K562 (cell line): Measurements from ENCODE around the gene METTL18. TPM values are rescaled to one million over a fixed set of nuclear protein-coding genes. Genes with fewer than 3 reads are reported as not detected.

ENCODE experiments used
- ATAC-seq: fragments of 200-7000 bp; cut with Tn5 transposase; 3 replicates; pipeline ENCODE4 v1.9.1; 2020; ENCODE audit warnings: moderate library complexity
- BruUV-seq: library from RNA; stranded (reverse); fragments of 400-500 nt; replicated peaks from 2 replicates; lab custom pipeline; 2021; lab: Mats Ljungman, UMichigan
- CTCF ChIA-PET: fragments of 300-600 bp; formaldehyde crosslinking; extraction: SDS; loops from one replicate; lab custom pipeline; 2021; ENCODE audit warnings: low intra/inter-chr PET ratio; lab: Yijun Ruan, JAX
- POLR2A ChIA-PET: fragments of 300-600, 350-650 bp; sonication (Branson Sonifier 250); formaldehyde crosslinking; extraction: SDS; loops from one replicate; lab custom pipeline; 2021; ENCODE audit warnings: antibody characterized with exemption, inconsistent platforms; lab: Yijun Ruan, JAX
- DNase-seq, 4 experiments: peaks; one replicate each; pipeline versions ENCODE4 v3.0.0 to v3.0.0-alpha.2; 2011 to 2018; ENCODE audit warnings: low spot score in 3 of 4, mixed read lengths in 3 of 4; ENCODE audit errors: extremely low read depth in 1 of 4
- FAIRE-seq: peaks from 2 replicates; lab custom pipeline; 2011; peaks lifted over from hg19 to GRCh38; lab: Jason Lieb, UNC
- H2AFZ ChIP-seq: 2 replicates; pipeline ENCODE4 v1.6.0; 2011; ENCODE audit warnings: low read depth, low read length, control low read depth, inconsistent platforms
- H3K27ac ChIP-seq: fragments of 200-600 bp; 3 replicates; pipeline ENCODE4 v1.8.0; 2011; ENCODE audit warnings: low read depth, mild to moderate bottlenecking, control low read depth, inconsistent platforms, low read length, moderate library complexity, mixed read lengths; ENCODE audit errors: extremely low read depth
- H3K27me3 ChIP-seq, 2 experiments: fragments of 300-600 bp in 1 of 2; 2 replicates in 1 of 2; 3 replicates in 1 of 2; pipeline versions ENCODE4 v1.6.0 to v1.8.0; 2011; ENCODE audit warnings: inconsistent platforms in 2 of 2, low read length in 2 of 2, mild to moderate bottlenecking in 1 of 2, mixed read lengths in 1 of 2, moderate library complexity in 1 of 2; ENCODE audit not compliant: control insufficient read depth in 2 of 2, insufficient read depth in 2 of 2
- H3K36me3 ChIP-seq: fragments of 300-600 bp; 3 replicates; pipeline ENCODE4 v1.8.0; 2011; ENCODE audit warnings: mild to moderate bottlenecking, low read length, inconsistent platforms; ENCODE audit not compliant: control insufficient read depth, insufficient read depth
- H3K4me1 ChIP-seq, 2 experiments: fragments of 200-600 bp in 1 of 2; replicated peaks in 1 of 2; 2 replicates in 1 of 2; 3 replicates in 1 of 2; pipeline versions ENCODE4 v1.5.1 to v1.8.0; 2011; ENCODE audit warnings: inconsistent platforms in 2 of 2, low read length in 2 of 2, mild to moderate bottlenecking in 1 of 2, mixed read lengths in 1 of 2, moderate library complexity in 1 of 2; ENCODE audit not compliant: control insufficient read depth in 2 of 2, insufficient read depth in 2 of 2
- H3K4me2 ChIP-seq: 2 replicates; pipeline ENCODE4 v1.6.1; 2011; ENCODE audit warnings: low read length, control low read depth, inconsistent platforms, mixed read lengths; ENCODE audit not compliant: insufficient read depth
- H3K4me3 ChIP-seq: fragments of 200-600 bp; sonication (generic), shearing (Covaris generic); 2 replicates; pipeline ENCODE4 v1.5.1; 2016; ENCODE audit warnings: control low read depth, inconsistent platforms
- H3K79me2 ChIP-seq: fragments of 200-600 bp; 3 replicates; pipeline ENCODE4 v1.8.0; 2011; ENCODE audit warnings: low read length, inconsistent platforms; ENCODE audit not compliant: control insufficient read depth, insufficient read depth
- H3K9ac ChIP-seq, 2 experiments: 2 replicates each; pipeline versions ENCODE4 v1.6.0 to v1.6.1; 2011; ENCODE audit warnings: low read depth in 2 of 2, low read length in 2 of 2, control low read depth in 1 of 2, inconsistent platforms in 1 of 2, mild to moderate bottlenecking in 1 of 2, mixed read lengths in 1 of 2; ENCODE audit not compliant: insufficient read depth in 1 of 2
- H3K9me1 ChIP-seq: one replicate; pipeline ENCODE4 v1.6.0; 2011; ENCODE audit warnings: inconsistent platforms, mild to moderate bottlenecking, low read length, moderate library complexity; ENCODE audit not compliant: control insufficient read depth, insufficient read depth
- H3K9me3 ChIP-seq: replicated peaks from 2 replicates; pipeline ENCODE4 v1.5.1; 2011; ENCODE audit warnings: low read depth, low read length, inconsistent platforms; ENCODE audit not compliant: control insufficient read depth, insufficient read depth
- H4K20me1 ChIP-seq: replicated peaks from 2 replicates; pipeline ENCODE4 v1.6.1; 2011; ENCODE audit warnings: low read length, inconsistent platforms, mixed read lengths; ENCODE audit not compliant: control insufficient read depth, insufficient read depth
- MED1 ChIP-seq: sonication (generic); formaldehyde crosslinking; IDR thresholded peaks from 2 replicates; pipeline ENCODE4 v1.8.1; 2023; ENCODE audit warnings: missing genetic modification reagents, borderline replicate concordance
- NR2C2 ChIP-seq, 2 experiments: fragments of 200-800 bp in 1 of 2; sonication (Bioruptor generic) in 1 of 2; sonication (generic) in 1 of 2; formaldehyde crosslinking in 1 of 2; IDR thresholded peaks; 2 replicates each; pipeline versions ENCODE4 v1.6.1 to v1.8.0; 2016 to 2022; ENCODE audit warnings: mild to moderate bottlenecking in 1 of 2, missing compliant biosample characterization in 1 of 2, missing genetic modification characterization in 1 of 2, missing genetic modification reagents in 1 of 2
- PCBP1 ChIP-seq: fragments of 200-400 bp; formaldehyde crosslinking; IDR thresholded peaks from 2 replicates; pipeline ENCODE4 v1.6.1; 2018; ENCODE audit warnings: mild to moderate bottlenecking, low read depth, low read length; ENCODE audit not compliant: poor library complexity, severe bottlenecking
- POLR2H ChIP-seq: IDR thresholded peaks from 2 replicates; pipeline ENCODE4 v1.6.1; 2016; ENCODE audit warnings: missing genetic modification characterization, low read depth, mild to moderate bottlenecking, control low read depth, missing compliant biosample characterization, moderate library complexity
- POLR3G ChIP-seq: IDR thresholded peaks from 2 replicates; pipeline ENCODE4 v1.6.1; 2011; ENCODE audit not compliant: insufficient read length, insufficient replicate concordance; ENCODE audit errors: extremely low read depth
- ZNF146 ChIP-seq: IDR thresholded peaks from one replicate; pipeline ENCODE4 v1.6.1; 2018; ENCODE audit warnings: missing compliant biosample characterization; ENCODE audit not compliant: unreplicated experiment
- ZNF41 ChIP-seq: fragments of 250-450 bp; sonication (Bioruptor Pico); conservative IDR thresholded peaks from 2 replicates; pipeline ENCODE4 v1.4.0; 2020; ENCODE audit warnings: mild to moderate bottlenecking
- WGBS: fragments of 100-300 bp; shearing (Covaris generic); methylation state at CpG from one replicate; pipeline ENCODE4 v1.1.6; 2016; ENCODE audit warnings: low coverage, mixed read lengths; ENCODE audit not compliant: insufficient coverage; ENCODE audit errors: missing lambda C conversion rate; 5-methylcytosine and 5-hydroxymethylcytosine counted together
- in situ Hi-C: fragments of 300-500 bp; cut with MboI; formaldehyde crosslinking; loops from 4 replicates; pipeline ENCODE4 v1.15.0; 2018; ENCODE audit warnings: inconsistent platforms, mixed read lengths
- intact Hi-C: fragments of 100-400 bp; cut with micrococcal nuclease; formaldehyde crosslinking; loops from 2 replicates; pipeline ENCODE4 v1.14.2; 2022
- polyA plus RNA-seq, 8 experiments: library from polyadenylated mRNA; depleted of rRNA in 4 of 8; stranded (reverse) in 5 of 8; unstranded in 3 of 8; fragments of >200 nt; fragmentation: Nextera tagmentation in 2 of 8; fragmentation: Illumina TruSeq in 1 of 8; extraction: Ambion mirVana in 2 of 8; extraction: Trizol in 1 of 8; gene quantifications; 2 replicates each; pipeline versions ENCODE4 v1.2.1 to v1.2.3, GENCODE V29; 2011 to 2014; ENCODE audit warnings: inconsistent platforms in 1 of 8, missing spikeins in 1 of 8
- total RNA-seq, 7 experiments: library from RNA; depleted of rRNA in 6 of 7; stranded (reverse); fragments of >200 nt in 6 of 7; fragmentation: Illumina TruSeq in 2 of 7; extraction: Trizol in 2 of 7; gene quantifications; 2 replicates each; pipeline versions ENCODE4 v1.2.1 to v1.2.3, GENCODE V29; 2011 to 2021; ENCODE audit warnings: low replicate concordance in 1 of 7
- TF ChIP-seq, protein P1 (sequence below), 2 experiments: fragments of 450-650 bp; formaldehyde crosslinking in 1 of 2; IDR thresholded peaks; 2 replicates each; pipeline versions ENCODE4 v1.4.0 to v1.6.1; 2014 to 2020; ENCODE audit warnings: mild to moderate bottlenecking in 2 of 2, borderline replicate concordance in 1 of 2, low read depth in 1 of 2

The METTL18 gene
- total and polyA plus RNA-seq, 9 of the 15 experiments (the other 6 are each of a cell fraction or from before 2014, with no cell fraction given), result 9.5 to 40.2 (median 14.7) TPM

DNA sequence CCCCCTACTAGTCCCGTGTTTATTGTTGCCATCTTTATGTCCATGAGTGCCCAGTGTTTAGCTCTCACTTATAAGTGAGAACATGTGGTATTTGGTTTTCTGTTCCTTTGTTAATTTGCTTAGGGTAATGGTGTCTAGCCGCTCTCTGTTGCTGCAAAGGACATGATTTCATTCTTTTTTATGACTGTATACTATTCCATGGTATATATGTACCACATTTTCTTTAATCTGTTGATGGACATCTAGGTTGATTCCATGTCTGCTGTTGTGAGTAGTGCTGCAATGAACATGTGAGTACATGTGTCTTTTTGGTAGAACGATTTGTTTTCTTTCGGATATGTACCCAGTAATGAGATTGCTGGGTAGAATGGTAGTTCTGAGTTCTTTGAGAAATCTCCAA, 44.2 kb upstream of the METTL18 start:
- in situ Hi-C loops (no loop called here), intact Hi-C loops (no loop called here)
- H3K4me2 ChIP-seq, result no peak overlapping the region
- no peaks in the 10 kb centered on the region for H3K4me1 ChIP-seq
- 68% methylated on average over 4 of the region's 4 CpGs for WGBS
- FAIRE-seq (no peak), ATAC-seq (no peak), DNase-seq (no peak)
- H4K20me1 ChIP-seq, result no peaks in the 10 kb centered on the region
- H3K9me1 ChIP-seq, result no peaks in the 10 kb centered on the region
- H3K79me2 ChIP-seq, result peaks cover 9% of the 10 kb centered on the region; the same call in 1 of the 3 replicates
- H3K9ac ChIP-seq, result no peak overlapping the region
- BruUV-seq, result no TSS peak
- H3K4me3 ChIP-seq, result no peak overlapping the region
- H3K36me3 ChIP-seq, result peaks cover 83% of the 10 kb centered on the region
- H3K9me3 ChIP-seq, result no peaks in the 10 kb centered on the region
- H2AFZ ChIP-seq, result no peak overlapping the region
- H3K27me3 ChIP-seq, result no peaks in the 10 kb centered on the region
- no peak overlapping the region for H3K27ac ChIP-seq
- no peak for TF ChIP-seq POLR3G
- peak; percentile 82 for TF ChIP-seq ZNF146
- ChIA-PET CTCF (no interaction called here), POLR2A (no interaction called here)

DNA sequence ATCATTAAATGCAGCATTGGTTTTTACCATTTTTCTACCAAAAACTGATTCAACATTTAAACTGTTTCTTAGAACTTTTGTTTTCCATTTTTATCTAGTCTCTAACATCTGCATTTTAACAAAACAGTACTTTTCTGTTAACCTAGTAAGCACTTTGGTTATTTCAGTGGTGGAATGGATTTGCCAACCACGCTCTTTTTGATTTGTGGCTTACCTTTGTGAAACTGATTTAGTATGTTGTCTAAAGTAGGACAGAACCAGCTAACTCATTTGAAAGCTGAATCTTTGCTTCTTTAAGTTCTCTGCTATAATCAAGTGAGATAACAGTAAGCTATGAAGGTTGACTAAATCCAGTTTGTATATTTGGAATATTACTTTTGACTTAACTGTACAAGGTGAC, 41.5 kb upstream of the METTL18 start:
- no peak for ATAC-seq
- H3K36me3 ChIP-seq, result peaks cover 83% of the 10 kb centered on the region
- no peak overlapping the region for H3K9ac ChIP-seq
- peaks cover 9% of the 10 kb centered on the region; the same call in 1 of the 3 replicates for H3K79me2 ChIP-seq
- TF ChIP-seq NR2C2 (CRISPR knock-in tag; IDR thresholded peaks at IDR 0.05) (no peak), NR2C2 (tag; IDR thresholded peaks at IDR 0.05) (no peak), MED1 (CRISPR knock-in tag) (no peak), POLR2H (no peak), PCBP1 (no peak), ZNF41 (CRISPR knock-in tag) (no peak)
- TF ChIP-seq, protein P1, sequence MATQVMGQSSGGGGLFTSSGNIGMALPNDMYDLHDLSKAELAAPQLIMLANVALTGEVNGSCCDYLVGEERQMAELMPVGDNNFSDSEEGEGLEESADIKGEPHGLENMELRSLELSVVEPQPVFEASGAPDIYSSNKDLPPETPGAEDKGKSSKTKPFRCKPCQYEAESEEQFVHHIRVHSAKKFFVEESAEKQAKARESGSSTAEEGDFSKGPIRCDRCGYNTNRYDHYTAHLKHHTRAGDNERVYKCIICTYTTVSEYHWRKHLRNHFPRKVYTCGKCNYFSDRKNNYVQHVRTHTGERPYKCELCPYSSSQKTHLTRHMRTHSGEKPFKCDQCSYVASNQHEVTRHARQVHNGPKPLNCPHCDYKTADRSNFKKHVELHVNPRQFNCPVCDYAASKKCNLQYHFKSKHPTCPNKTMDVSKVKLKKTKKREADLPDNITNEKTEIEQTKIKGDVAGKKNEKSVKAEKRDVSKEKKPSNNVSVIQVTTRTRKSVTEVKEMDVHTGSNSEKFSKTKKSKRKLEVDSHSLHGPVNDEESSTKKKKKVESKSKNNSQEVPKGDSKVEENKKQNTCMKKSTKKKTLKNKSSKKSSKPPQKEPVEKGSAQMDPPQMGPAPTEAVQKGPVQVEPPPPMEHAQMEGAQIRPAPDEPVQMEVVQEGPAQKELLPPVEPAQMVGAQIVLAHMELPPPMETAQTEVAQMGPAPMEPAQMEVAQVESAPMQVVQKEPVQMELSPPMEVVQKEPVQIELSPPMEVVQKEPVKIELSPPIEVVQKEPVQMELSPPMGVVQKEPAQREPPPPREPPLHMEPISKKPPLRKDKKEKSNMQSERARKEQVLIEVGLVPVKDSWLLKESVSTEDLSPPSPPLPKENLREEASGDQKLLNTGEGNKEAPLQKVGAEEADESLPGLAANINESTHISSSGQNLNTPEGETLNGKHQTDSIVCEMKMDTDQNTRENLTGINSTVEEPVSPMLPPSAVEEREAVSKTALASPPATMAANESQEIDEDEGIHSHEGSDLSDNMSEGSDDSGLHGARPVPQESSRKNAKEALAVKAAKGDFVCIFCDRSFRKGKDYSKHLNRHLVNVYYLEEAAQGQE (IDR thresholded peaks at IDR 0.05; ENCODE audit: borderline replicate concordance), result no peak
- TF ChIP-seq, protein P1 (CRISPR knock-in tag; IDR thresholded peaks at IDR 0.05; ENCODE audit: low read depth), result no peak
- TF ChIP-seq, all 486 proteins: peak for 0
- H3K9me3 ChIP-seq, result no peaks in the 10 kb centered on the region
- H3K9me1 ChIP-seq, result no peaks in the 10 kb centered on the region
- intact Hi-C loops (no loop called here), in situ Hi-C loops (no loop called here)
- no peak overlapping the region for H3K27ac ChIP-seq
- no peak overlapping the region for H2AFZ ChIP-seq
- FAIRE-seq (no peak), DNase-seq (no peak)
- H4K20me1 ChIP-seq, result no peaks in the 10 kb centered on the region
- H3K4me1 ChIP-seq, result no peaks in the 10 kb centered on the region
- H3K4me3 ChIP-seq, result no peak overlapping the region
- CTCF ChIA-PET, result no interaction called here
- WGBS, result 100% methylated on average over 1 of the region's 1 CpG
- no TSS peak for BruUV-seq
- H3K4me2 ChIP-seq, result no peak overlapping the region
- no peaks in the 10 kb centered on the region for H3K27me3 ChIP-seq
- POLR2A ChIA-PET, result no interaction called here
